ENCODE data around the gene CCR9.

Gene CCR9

GRCh38 chr3:45905755-45906154, 19.4 kb downstream of the CCR9 start:
- Histone ChIP-seq H2AFZ (ENCODE audit: low read depth, low read length) (no peak overlapping the region), H3K4me1 (ENCODE audit: insufficient read depth, low read length) (no peaks in the 10 kb centered on the region), H3K27me3 (ENCODE audit: insufficient read depth, low read length) (no peaks in the 10 kb centered on the region)

GRCh38 chr3:45906681-45907407, 20.5 kb downstream of the CCR9 start:
- no peaks in the 10 kb centered on the region for H3K36me3 ChIP-seq (ENCODE audit: insufficient read depth, low read length)
- H3K9me3 ChIP-seq (ENCODE audit: low read length) = peaks cover 9% of the 10 kb centered on the region
- H3K4me1 ChIP-seq (ENCODE audit: insufficient read depth, low read length) = no peaks in the 10 kb centered on the region
- no peak overlapping the region for H2AFZ ChIP-seq (ENCODE audit: low read depth, low read length)
- no peak overlapping the region for H3K4me3 ChIP-seq (ENCODE audit: low read length)
- H3K27me3 ChIP-seq (ENCODE audit: insufficient read depth, low read length) = no peaks in the 10 kb centered on the region

More at GRCh38 chr3:45905755-45906154, 19.4 kb downstream of the CCR9 start:
- Histone ChIP-seq H3K36me3 (ENCODE audit: insufficient read depth, low read length) (no peaks in the 10 kb centered on the region), H3K4me3 (ENCODE audit: low read length) (no peak overlapping the region), H3K9me3 (ENCODE audit: low read length) (peaks cover 9% of the 10 kb centered on the region)

- no peaks in the 10 kb centered on the region for H3K27me3 ChIP-seq (ENCODE audit: insufficient read depth, low read length)
- H2AFZ ChIP-seq (ENCODE audit: low read depth, low read length) = no peak overlapping the region
- no peak overlapping the region for H3K4me3 ChIP-seq (ENCODE audit: low read length)
- H3K4me1 ChIP-seq (ENCODE audit: insufficient read depth, low read length) = no peaks in the 10 kb centered on the region
- H3K36me3 ChIP-seq (ENCODE audit: insufficient read depth, low read length) = no peaks in the 10 kb centered on the region
- peaks cover 11% of the 10 kb centered on the region for H3K9me3 ChIP-seq (ENCODE audit: low read length)
Measured at GRCh38 chr3:45907769-45908705, 21.7 kb downstream of the CCR9 start.

GRCh38 chr3:45908761-45909160, 22.4 kb downstream of the CCR9 start:
- Histone ChIP-seq H3K4me3 (ENCODE audit: low read length) (no peak overlapping the region), H3K27me3 (ENCODE audit: insufficient read depth, low read length) (no peaks in the 10 kb centered on the region), H3K4me1 (ENCODE audit: insufficient read depth, low read length) (no peaks in the 10 kb centered on the region), H3K9me3 (ENCODE audit: low read length) (peaks cover 11% of the 10 kb centered on the region), H2AFZ (ENCODE audit: low read depth, low read length) (no peak overlapping the region), H3K36me3 (ENCODE audit: insufficient read depth, low read length) (no peaks in the 10 kb centered on the region)

GRCh38 chr3:45909542-45909941, 23.2 kb downstream of the CCR9 start:
- no peaks in the 10 kb centered on the region for H3K27me3 ChIP-seq (ENCODE audit: insufficient read depth, low read length)
- H3K9me3 ChIP-seq (ENCODE audit: low read length) = peaks cover 11% of the 10 kb centered on the region
- no peak overlapping the region for H3K4me3 ChIP-seq (ENCODE audit: low read length)
- no peaks in the 10 kb centered on the region for H3K36me3 ChIP-seq (ENCODE audit: insufficient read depth, low read length)
- H2AFZ ChIP-seq (ENCODE audit: low read depth, low read length) = no peak overlapping the region
- no peaks in the 10 kb centered on the region for H3K4me1 ChIP-seq (ENCODE audit: insufficient read depth, low read length)

GRCh38 chr3:45910892-45911291, 24.5 kb downstream of the CCR9 start:
- H2AFZ ChIP-seq (ENCODE audit: low read depth, low read length) = no peak overlapping the region
- H3K4me3 ChIP-seq (ENCODE audit: low read length) = no peak overlapping the region
- H3K36me3 ChIP-seq (ENCODE audit: insufficient read depth, low read length) = no peaks in the 10 kb centered on the region
- H3K27me3 ChIP-seq (ENCODE audit: insufficient read depth, low read length) = no peaks in the 10 kb centered on the region
- peaks cover 7% of the 10 kb centered on the region for H3K4me1 ChIP-seq (ENCODE audit: insufficient read depth, low read length)
- peaks cover 7% of the 10 kb centered on the region for H3K9me3 ChIP-seq (ENCODE audit: low read length)

- Histone ChIP-seq H3K27me3 (ENCODE audit: insufficient read depth, low read length) (no peaks in the 10 kb centered on the region), H3K4me1 (ENCODE audit: insufficient read depth, low read length) (peaks cover 12% of the 10 kb centered on the region)
Measured at GRCh38 chr3:45911511-45912226, 25.3 kb downstream of the CCR9 start.

GRCh38 chr3:45912435-45912834, 26.1 kb downstream of the CCR9 start:
- Histone ChIP-seq H3K4me3 (ENCODE audit: low read length) (no peak overlapping the region), H2AFZ (ENCODE audit: low read depth, low read length) (no peak overlapping the region), H3K36me3 (ENCODE audit: insufficient read depth, low read length) (no peaks in the 10 kb centered on the region), H3K4me1 (ENCODE audit: insufficient read depth, low read length) (peaks cover 12% of the 10 kb centered on the region), H3K27me3 (ENCODE audit: insufficient read depth, low read length) (no peaks in the 10 kb centered on the region), H3K9me3 (ENCODE audit: low read length) (peaks cover 2% of the 10 kb centered on the region)

More at GRCh38 chr3:45911511-45912226, 25.3 kb downstream of the CCR9 start:
- Histone ChIP-seq H3K9me3 (ENCODE audit: low read length) (peaks cover 2% of the 10 kb centered on the region), H2AFZ (ENCODE audit: low read depth, low read length) (no peak overlapping the region), H3K4me3 (ENCODE audit: low read length) (no peak overlapping the region), H3K36me3 (ENCODE audit: insufficient read depth, low read length) (no peaks in the 10 kb centered on the region)

- peaks cover 2% of the 10 kb centered on the region for H3K9me3 ChIP-seq (ENCODE audit: low read length)
- H2AFZ ChIP-seq (ENCODE audit: low read depth, low read length) = no peak overlapping the region
- no peaks in the 10 kb centered on the region for H3K27me3 ChIP-seq (ENCODE audit: insufficient read depth, low read length)
- no peak overlapping the region for H3K4me3 ChIP-seq (ENCODE audit: low read length)
- H3K36me3 ChIP-seq (ENCODE audit: insufficient read depth, low read length) = no peaks in the 10 kb centered on the region
- H3K4me1 ChIP-seq (ENCODE audit: insufficient read depth, low read length) = peaks cover 12% of the 10 kb centered on the region
Measured at GRCh38 chr3:45914362-45915058, 28.2 kb downstream of the CCR9 start.

GRCh38 chr3:45915059-45915439, 28.7 kb downstream of the CCR9 start:
- Histone ChIP-seq H3K27me3 (ENCODE audit: insufficient read depth, low read length) (no peaks in the 10 kb centered on the region), H3K9me3 (ENCODE audit: low read length) (peaks cover 2% of the 10 kb centered on the region), H3K4me1 (ENCODE audit: insufficient read depth, low read length) (peaks cover 12% of the 10 kb centered on the region), H3K4me3 (ENCODE audit: low read length) (no peak overlapping the region), H3K36me3 (ENCODE audit: insufficient read depth, low read length) (peaks cover 4% of the 10 kb centered on the region), H2AFZ (ENCODE audit: low read depth, low read length) (no peak overlapping the region)

- Histone ChIP-seq H3K27me3 (ENCODE audit: insufficient read depth, low read length) (no peaks in the 10 kb centered on the region), H3K36me3 (ENCODE audit: insufficient read depth, low read length) (peaks cover 8% of the 10 kb centered on the region), H3K4me3 (ENCODE audit: low read length) (no peak overlapping the region), H3K9me3 (ENCODE audit: low read length) (peaks cover 2% of the 10 kb centered on the region), H3K4me1 (ENCODE audit: insufficient read depth, low read length) (peaks cover 12% of the 10 kb centered on the region), H2AFZ (ENCODE audit: low read depth, low read length) (no peak overlapping the region)
Measured at GRCh38 chr3:45915518-45916231, 29.3 kb downstream of the CCR9 start.
